H9 (cell line): ENCODE results near the gene FARSB. TPM values are rescaled to one million over a fixed set of nuclear protein-coding genes. Genes with fewer than 3 reads are reported as not detected.

ENCODE experiments used
- DNase-seq: peaks from one replicate; pipeline ENCODE4 v3.0.0-alpha.2; 2017
- H2AFZ ChIP-seq: one replicate; pipeline ENCODE4 v1.6.1; 2013; ENCODE audit warnings: mild to moderate bottlenecking, low read length, control low read depth, moderate library complexity
- H2AK5ac ChIP-seq: 2 replicates; pipeline ENCODE4 v1.6.1; 2013; ENCODE audit warnings: low read length, control low read depth, mixed read lengths; ENCODE audit not compliant: insufficient read length
- H2BK120ac ChIP-seq: one replicate; pipeline ENCODE4 v1.6.1; 2013; ENCODE audit warnings: low read depth, mild to moderate bottlenecking, low read length, control low read depth, inconsistent platforms; ENCODE audit not compliant: poor library complexity, severe bottlenecking
- H2BK12ac ChIP-seq: 2 replicates; pipeline ENCODE4 v1.6.1; 2013; ENCODE audit warnings: low read length, control low read depth, mixed read lengths, low read depth; ENCODE audit not compliant: insufficient read length
- H2BK15ac ChIP-seq: 2 replicates; pipeline ENCODE4 v1.6.1; 2013; ENCODE audit warnings: low read depth, low read length, control low read depth
- H2BK20ac ChIP-seq: one replicate; pipeline ENCODE4 v1.6.1; 2013; ENCODE audit warnings: low read depth, mild to moderate bottlenecking, low read length, control low read depth, inconsistent platforms; ENCODE audit not compliant: poor library complexity, severe bottlenecking
- H2BK5ac ChIP-seq: 2 replicates; pipeline ENCODE4 v1.6.1; 2013; ENCODE audit warnings: low read length, control low read depth, mixed read lengths; ENCODE audit not compliant: insufficient read length
- H3K14ac ChIP-seq: 2 replicates; pipeline ENCODE4 v1.6.1; 2013; ENCODE audit warnings: low read length, control low read depth; ENCODE audit not compliant: insufficient read depth
- H3K18ac ChIP-seq: 2 replicates; pipeline ENCODE4 v1.6.1; 2013; ENCODE audit warnings: low read depth, mild to moderate bottlenecking, mixed read lengths, low read length, control low read depth; ENCODE audit not compliant: insufficient read length
- H3K23ac ChIP-seq: 2 replicates; pipeline ENCODE4 v1.6.1; 2013; ENCODE audit warnings: low read length, control low read depth, mixed read lengths, low read depth; ENCODE audit not compliant: insufficient read length
- H3K23me2 ChIP-seq: 2 replicates; pipeline ENCODE4 v1.6.1; 2013; ENCODE audit warnings: low read depth, mild to moderate bottlenecking, mixed read lengths, low read length, control low read depth; ENCODE audit not compliant: insufficient read length, poor library complexity, severe bottlenecking
- H3K27ac ChIP-seq: 2 replicates; pipeline ENCODE4 v1.5.1; 2013; ENCODE audit warnings: low read length, control low read depth, mixed read lengths, low read depth; ENCODE audit not compliant: insufficient read length
- H3K27me3 ChIP-seq: 2 replicates; pipeline ENCODE4 v1.6.1; 2013; ENCODE audit warnings: low read length, control low read depth, inconsistent platforms; ENCODE audit not compliant: insufficient read depth
- H3K4ac ChIP-seq: 2 replicates; pipeline ENCODE4 v1.6.1; 2013; ENCODE audit warnings: low read depth, mild to moderate bottlenecking, control low read depth, inconsistent platforms, low read length, moderate library complexity
- H3K4me1 ChIP-seq: 2 replicates; pipeline ENCODE4 v1.6.1; 2013; ENCODE audit warnings: low read length, control low read depth, inconsistent platforms; ENCODE audit not compliant: insufficient read depth
- H3K4me2 ChIP-seq: 2 replicates; pipeline ENCODE4 v1.6.1; 2013; ENCODE audit warnings: low read length, control low read depth, mixed read lengths; ENCODE audit not compliant: insufficient read length, insufficient read depth
- H3K56ac ChIP-seq: 2 replicates; pipeline ENCODE4 v1.6.1; 2013; ENCODE audit warnings: low read depth, mild to moderate bottlenecking, mixed read lengths, low read length, control low read depth; ENCODE audit not compliant: insufficient read length
- H3K79me1 ChIP-seq: 2 replicates; pipeline ENCODE4 v1.6.1; 2013; ENCODE audit warnings: low read depth, mild to moderate bottlenecking, moderate library complexity, low read length, control low read depth, inconsistent platforms; ENCODE audit not compliant: insufficient read depth, poor library complexity, severe bottlenecking
- H3K79me2 ChIP-seq: 2 replicates; pipeline ENCODE4 v1.6.1; 2013; ENCODE audit warnings: low read length, control low read depth, inconsistent platforms; ENCODE audit not compliant: insufficient read depth
- H3K9ac ChIP-seq: 2 replicates; pipeline ENCODE4 v1.6.1; 2013; ENCODE audit warnings: low read length, control low read depth, mixed read lengths; ENCODE audit not compliant: insufficient read length; ENCODE audit errors: extremely low read depth
- H3K9me3 ChIP-seq: one replicate; pipeline ENCODE4 v1.6.1; 2013; ENCODE audit warnings: low read depth, low read length, inconsistent platforms; ENCODE audit not compliant: control insufficient read depth
- H3T11ph ChIP-seq: one replicate; pipeline ENCODE4 v1.6.1; 2013; ENCODE audit warnings: mild to moderate bottlenecking, low read length, control low read depth, inconsistent platforms
- H4K20me1 ChIP-seq: one replicate; pipeline ENCODE4 v1.6.1; 2013; ENCODE audit not compliant: control insufficient read depth, insufficient read length, insufficient read depth
- H4K5ac ChIP-seq: 2 replicates; pipeline ENCODE4 v1.6.1; 2013; ENCODE audit warnings: low read depth, mild to moderate bottlenecking, mixed read lengths, low read length, control low read depth; ENCODE audit not compliant: insufficient read length
- H4K8ac ChIP-seq: replicated peaks from 2 replicates; pipeline ENCODE4 v1.6.1; 2013; ENCODE audit warnings: low read length, control low read depth, mixed read lengths, low read depth; ENCODE audit not compliant: insufficient read length
- H4K91ac ChIP-seq: 2 replicates; pipeline ENCODE4 v1.6.1; 2013; ENCODE audit warnings: low read depth, mild to moderate bottlenecking, moderate library complexity, mixed read lengths, low read length, control low read depth; ENCODE audit not compliant: insufficient read length
- H3K27ac Mint-ChIP-seq, 3 experiments: 2 replicates in 2 of 3; 3 replicates in 1 of 3; pipeline ENCODE4 v1.8.0; 2020 to 2021; ENCODE audit warnings: mixed read lengths in 3 of 3, mild to moderate bottlenecking in 1 of 3, moderate library complexity in 1 of 3
- H3K27me3 Mint-ChIP-seq: 2 replicates; pipeline ENCODE4 v1.8.0; 2021; ENCODE audit warnings: low read depth, mild to moderate bottlenecking, moderate library complexity, mixed read lengths
- H3K36me3 Mint-ChIP-seq, 3 experiments: 2 replicates in 2 of 3; 3 replicates in 1 of 3; pipeline ENCODE4 v1.8.0; 2020 to 2021; ENCODE audit warnings: low read depth in 3 of 3, mixed read lengths in 3 of 3; ENCODE audit not compliant: insufficient read depth in 1 of 3
- H3K4me1 Mint-ChIP-seq, 2 experiments: 2 replicates each; pipeline ENCODE4 v1.8.0; 2020; ENCODE audit warnings: mixed read lengths in 2 of 2
- H3K4me3 Mint-ChIP-seq, 2 experiments: 2 replicates in 1 of 2; 3 replicates in 1 of 2; pipeline ENCODE4 v1.8.0; 2020 to 2021; ENCODE audit warnings: mild to moderate bottlenecking in 2 of 2, mixed read lengths in 2 of 2, moderate library complexity in 1 of 2
- H3K9me3 Mint-ChIP-seq, 2 experiments: 2 replicates in 1 of 2; 3 replicates in 1 of 2; pipeline ENCODE4 v1.8.0; 2020; ENCODE audit warnings: mild to moderate bottlenecking in 2 of 2, mixed read lengths in 2 of 2, moderate library complexity in 1 of 2
- WGBS: extraction: QIAGEN DNeasy Blood & Tissue Kit; methylation state at CpG from one replicate; pipeline ENCODE4 v1.1.7; 2013; ENCODE audit warnings: missing lambda C conversion rate, low lambda C conversion rate, mixed read lengths; ENCODE audit not compliant: insufficient read length; ENCODE audit errors: extremely low coverage; 5-methylcytosine and 5-hydroxymethylcytosine counted together
- total RNA-seq: library from RNA; stranded (reverse); gene quantifications from 2 replicates; pipeline ENCODE4 v1.2.1, GENCODE V29; 2021
- TF ChIP-seq, protein P1 (sequence below): fragments of 200-600 bp; sonication (generic); conservative IDR thresholded peaks from 3 replicates; pipeline ENCODE4 v1.8.0; 2021; ENCODE audit warnings: antibody characterized with exemption, mild to moderate bottlenecking

FARSB gene
- total RNA-seq, 1 experiment from 2014 or later: 32.1 TPM

GRCh38 chr2:222622910-222623309 is 33.0 kb downstream of the FARSB start:
- no peak overlapping the region for H2BK20ac ChIP-seq
- TF ChIP-seq, protein P1, sequence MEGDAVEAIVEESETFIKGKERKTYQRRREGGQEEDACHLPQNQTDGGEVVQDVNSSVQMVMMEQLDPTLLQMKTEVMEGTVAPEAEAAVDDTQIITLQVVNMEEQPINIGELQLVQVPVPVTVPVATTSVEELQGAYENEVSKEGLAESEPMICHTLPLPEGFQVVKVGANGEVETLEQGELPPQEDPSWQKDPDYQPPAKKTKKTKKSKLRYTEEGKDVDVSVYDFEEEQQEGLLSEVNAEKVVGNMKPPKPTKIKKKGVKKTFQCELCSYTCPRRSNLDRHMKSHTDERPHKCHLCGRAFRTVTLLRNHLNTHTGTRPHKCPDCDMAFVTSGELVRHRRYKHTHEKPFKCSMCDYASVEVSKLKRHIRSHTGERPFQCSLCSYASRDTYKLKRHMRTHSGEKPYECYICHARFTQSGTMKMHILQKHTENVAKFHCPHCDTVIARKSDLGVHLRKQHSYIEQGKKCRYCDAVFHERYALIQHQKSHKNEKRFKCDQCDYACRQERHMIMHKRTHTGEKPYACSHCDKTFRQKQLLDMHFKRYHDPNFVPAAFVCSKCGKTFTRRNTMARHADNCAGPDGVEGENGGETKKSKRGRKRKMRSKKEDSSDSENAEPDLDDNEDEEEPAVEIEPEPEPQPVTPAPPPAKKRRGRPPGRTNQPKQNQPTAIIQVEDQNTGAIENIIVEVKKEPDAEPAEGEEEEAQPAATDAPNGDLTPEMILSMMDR: no peak
- H4K5ac ChIP-seq: no peak overlapping the region
- no peaks in the 10 kb centered on the region for H3K9me3 ChIP-seq
- H3K4me2 ChIP-seq: no peak overlapping the region
- no peak overlapping the region for H3T11ph ChIP-seq
- no peak overlapping the region for H2BK12ac ChIP-seq
- H3K23ac ChIP-seq: no peak overlapping the region
- no peaks in the 10 kb centered on the region for H3K4me1 ChIP-seq
- no peak overlapping the region for H3K18ac ChIP-seq
- no CpG with 5 or more reads among the region's 2 CpGs for WGBS
- no peak overlapping the region for H3K27ac ChIP-seq
- H4K91ac ChIP-seq: no peak overlapping the region
- Mint-ChIP-seq H3K27ac (no peak overlapping the region), H3K4me3 (no peak overlapping the region), H3K9me3 (no peaks in the 10 kb centered on the region), H3K36me3 (peaks cover 14 to 72% (median 59%) of the 10 kb centered on the region in 3 experiments; a peak in 6 of 7 replicates), H3K4me1 (no peaks in the 10 kb centered on the region), H3K27me3 (no peaks in the 10 kb centered on the region)
- H4K8ac ChIP-seq: no peak overlapping the region
- H2AFZ ChIP-seq: no peak overlapping the region
- no peak overlapping the region for H3K4ac ChIP-seq
- no peak overlapping the region for H2BK120ac ChIP-seq
- H3K9ac ChIP-seq: no peak overlapping the region
- no peak overlapping the region for H2BK15ac ChIP-seq
- no peaks in the 10 kb centered on the region for H3K79me1 ChIP-seq
- no peak for DNase-seq
- H3K14ac ChIP-seq: no peak overlapping the region
- H3K23me2 ChIP-seq: no peaks in the 10 kb centered on the region
- H2BK5ac ChIP-seq: no peak overlapping the region
- no peak overlapping the region for H3K56ac ChIP-seq
- H2AK5ac ChIP-seq: no peak overlapping the region
- H4K20me1 ChIP-seq: no peaks in the 10 kb centered on the region
- no peaks in the 10 kb centered on the region for H3K27me3 ChIP-seq
- H3K79me2 ChIP-seq: no peaks in the 10 kb centered on the region
